ENCODE results near the gene DIAPH3.

The DIAPH3 gene

GRCh38 chr13:59861676-59862075, 302.1 kb downstream of the DIAPH3 start:
- no peak for DNase-seq

GRCh38 chr13:59856281-59856810, 307.4 kb downstream of the DIAPH3 start:
- DNase-seq, result no peak

- no peak for DNase-seq
Observed at GRCh38 chr13:59846845-59847620, 316.7 kb downstream of the DIAPH3 start.

- no peak for DNase-seq
Observed at GRCh38 chr13:59843040-59843439, 320.7 kb downstream of the DIAPH3 start.

GRCh38 chr13:59842507-59842906, 321.2 kb downstream of the DIAPH3 start:
- no peak for DNase-seq

GRCh38 chr13:59839186-59839585, 324.5 kb downstream of the DIAPH3 start:
- no peak for DNase-seq

GRCh38 chr13:59837101-59837500, 326.6 kb downstream of the DIAPH3 start:
- no peak for DNase-seq

GRCh38 chr13:59835569-59835968, 328.2 kb downstream of the DIAPH3 start:
- DNase-seq, result no peak

- DNase-seq, result no peak
Observed at GRCh38 chr13:59834801-59835200, 328.9 kb downstream of the DIAPH3 start.

GRCh38 chr13:59829690-59830089, 334.0 kb downstream of the DIAPH3 start:
- DNase-seq, result no peak

- no peak for DNase-seq
Observed at GRCh38 chr13:59823486-59823885, 340.2 kb downstream of the DIAPH3 start.

GRCh38 chr13:59809564-59809963, 354.2 kb downstream of the DIAPH3 start:
- DNase-seq, result no peak

GRCh38 chr13:59806801-59807200, 356.9 kb downstream of the DIAPH3 start:
- DNase-seq, result no peak

GRCh38 chr13:59801107-59801880, 362.4 kb downstream of the DIAPH3 start:
- DNase-seq, result no peak

- no peak for DNase-seq
Observed at GRCh38 chr13:59793107-59793506, 370.6 kb downstream of the DIAPH3 start.

- DNase-seq, result no peak
Observed at GRCh38 chr13:59790626-59791025, 373.1 kb downstream of the DIAPH3 start.

- no peak for DNase-seq
Observed at GRCh38 chr13:59789558-59789957, 374.2 kb downstream of the DIAPH3 start.

- DNase-seq, result no peak
Observed at GRCh38 chr13:59787679-59788078, 376.0 kb downstream of the DIAPH3 start.

- no peak for DNase-seq
Observed at GRCh38 chr13:59782696-59783095, 381.0 kb downstream of the DIAPH3 start.

GRCh38 chr13:59780058-59780457, 383.7 kb downstream of the DIAPH3 start:
- DNase-seq, result no peak

GRCh38 chr13:59776924-59777690, 386.6 kb downstream of the DIAPH3 start:
- DNase-seq, result no peak

- DNase-seq, result no peak
Observed at GRCh38 chr13:59774491-59774971, 389.2 kb downstream of the DIAPH3 start.

GRCh38 chr13:59771272-59771671, 392.5 kb downstream of the DIAPH3 start:
- no peak for DNase-seq
